NCI-H510A (cell line): ENCODE measurements around the gene CMTM4.
"Not testable (repeated sequence)": the region's sequence is repeated elsewhere in the genome, so short reads cannot be mapped to it uniquely, and the experiment has no call there.

Experiments
- DNase-seq: peaks from one replicate; lab custom pipeline; 2025; lab: John Stamatoyannopoulos, UW

CMTM4 gene

GRCh38 chr16:66641387-66641786, 55.2 kb downstream of the CMTM4 start:
- DNase-seq, result no peak

GRCh38 chr16:66640724-66641314, 55.7 kb downstream of the CMTM4 start:
- DNase-seq, result no peak

GRCh38 chr16:66639091-66639885, 57.3 kb downstream of the CMTM4 start:
- no peak for DNase-seq

GRCh38 chr16:66637806-66638205, 58.7 kb downstream of the CMTM4 start:
- no peak for DNase-seq

GRCh38 chr16:66636199-66636598, 60.3 kb downstream of the CMTM4 start:
- no peak for DNase-seq

- no peak for DNase-seq
Measured at GRCh38 chr16:66635406-66635805, 61.1 kb downstream of the CMTM4 start.

- DNase-seq, result no peak
Measured at GRCh38 chr16:66634527-66635196, 61.9 kb downstream of the CMTM4 start.

GRCh38 chr16:66631558-66631957, 65.0 kb downstream of the CMTM4 start:
- not testable (repeated sequence) for DNase-seq

GRCh38 chr16:66630561-66631260, 65.8 kb downstream of the CMTM4 start:
- not testable (repeated sequence) for DNase-seq

- DNase-seq, result no peak
Measured at GRCh38 chr16:66629856-66630255, 66.7 kb downstream of the CMTM4 start.

- not testable (repeated sequence) for DNase-seq
Measured at GRCh38 chr16:66627611-66628378, 68.7 kb downstream of the CMTM4 start.

GRCh38 chr16:66623755-66624154, 72.8 kb downstream of the CMTM4 start:
- DNase-seq, result no peak

GRCh38 chr16:66622863-66623262, 73.7 kb downstream of the CMTM4 start:
- DNase-seq, result no peak

- DNase-seq, result no peak
Measured at GRCh38 chr16:66621973-66622372, 74.6 kb downstream of the CMTM4 start.

- DNase-seq, result no peak
Measured at GRCh38 chr16:66620429-66620795, 76.1 kb downstream of the CMTM4 start.

- no peak for DNase-seq
Measured at GRCh38 chr16:66619534-66620428, 76.8 kb downstream of the CMTM4 start.

GRCh38 chr16:66618588-66619375, 77.8 kb downstream of the CMTM4 start:
- no peak for DNase-seq

- no peak for DNase-seq
Measured at GRCh38 chr16:66617728-66618127, 78.8 kb downstream of the CMTM4 start.

GRCh38 chr16:66617010-66617434, 79.5 kb downstream of the CMTM4 start:
- DNase-seq, result no peak

GRCh38 chr16:66616592-66616991, 80.0 kb downstream of the CMTM4 start:
- DNase-seq, result no peak
